Calu3 (cell line): Measurements from ENCODE around the gene AMOT. TPM values are rescaled to one million over a fixed set of nuclear protein-coding genes. Genes with fewer than 3 reads are reported as not detected.
"Not testable (repeated sequence)": the region's sequence is repeated elsewhere in the genome, so short reads cannot be mapped to it uniquely, and the experiment has no call there.

Experiments
- BruUV-seq: library from RNA; stranded (reverse); fragments of 400-500 nt; replicated peaks from 2 replicates; lab custom pipeline; 2021; lab: Mats Ljungman, UMichigan
- CTCF ChIA-PET: fragments of 300-600 bp; sonication (Branson Sonifier 250); formaldehyde crosslinking; loops from one replicate; lab custom pipeline; 2022; ENCODE audit warnings: antibody characterized with exemption; lab: Charles Lee
- DNase-seq: peaks from one replicate; pipeline ENCODE4 v3.0.0; 2022
- H3K27ac Mint-ChIP-seq: one replicate; pipeline ENCODE4 v1.8.0; 2022; ENCODE audit warnings: mixed read lengths; ENCODE audit not compliant: unreplicated experiment
- H3K27me3 Mint-ChIP-seq: one replicate; pipeline ENCODE4 v1.8.0; 2022; ENCODE audit warnings: mixed read lengths; ENCODE audit not compliant: unreplicated experiment
- H3K36me3 Mint-ChIP-seq: one replicate; pipeline ENCODE4 v1.8.0; 2022; ENCODE audit warnings: mild to moderate bottlenecking, moderate library complexity, mixed read lengths; ENCODE audit not compliant: insufficient read depth, unreplicated experiment
- H3K4me1 Mint-ChIP-seq: one replicate; pipeline ENCODE4 v1.8.0; 2022; ENCODE audit warnings: mild to moderate bottlenecking, low read depth, mixed read lengths; ENCODE audit not compliant: unreplicated experiment
- H3K4me3 Mint-ChIP-seq: one replicate; pipeline ENCODE4 v1.8.0; 2022; ENCODE audit warnings: mild to moderate bottlenecking, low read depth, moderate library complexity, mixed read lengths; ENCODE audit not compliant: unreplicated experiment
- H3K9me3 Mint-ChIP-seq: one replicate; pipeline ENCODE4 v1.8.0; 2022; ENCODE audit warnings: low read depth, mixed read lengths; ENCODE audit not compliant: unreplicated experiment
- CTCF ChIP-seq: fragments of 200-600 bp; IDR thresholded peaks from one replicate; pipeline ENCODE4 v1.8.0; 2022; ENCODE audit warnings: antibody characterized with exemption; ENCODE audit not compliant: unreplicated experiment
- intact Hi-C: fragments of 100-400 bp; cut with micrococcal nuclease; formaldehyde crosslinking; loops from one replicate; pipeline ENCODE4 v1.10.0; 2022; ENCODE audit not compliant: unreplicated experiment
- total RNA-seq: library from RNA; stranded (reverse); gene quantifications from 2 replicates; pipeline ENCODE4 v1.2.3, GENCODE V29; 2022

Gene AMOT
- total RNA-seq, 1 experiment from 2014 or later = 16.2 TPM

- no peaks in the 10 kb centered on the region for H3K9me3 Mint-ChIP-seq
- CTCF ChIA-PET = no interaction called here
Measured at GRCh38 chrX:112866175-112866574, 25.5 kb upstream of the AMOT start.

GRCh38 chrX:112865464-112866025 lies 24.9 kb upstream of the AMOT start:
- Mint-ChIP-seq H3K4me3 (no peak overlapping the region), H3K27me3 (no peaks in the 10 kb centered on the region), H3K27ac (no peak overlapping the region), H3K9me3 (no peaks in the 10 kb centered on the region), H3K4me1 (peaks cover 9% of the 10 kb centered on the region), H3K36me3 (no peaks in the 10 kb centered on the region)
- no TSS peak for BruUV-seq
- no peak for TF ChIP-seq CTCF
- CTCF ChIA-PET = no interaction called here
- no peak for DNase-seq
- intact Hi-C loops = loop anchor here (5.0 kb wide), 1 partner anchor 183 kb away; no protein-coding TSS in a partner anchor

More at GRCh38 chrX:112866175-112866574, 25.5 kb upstream of the AMOT start:
- H3K27me3 Mint-ChIP-seq = no peaks in the 10 kb centered on the region
- no peak overlapping the region for H3K4me3 Mint-ChIP-seq
- intact Hi-C loops = loop anchor here (5.0 kb wide), 1 partner anchor 184 kb away; no protein-coding TSS in a partner anchor
- DNase-seq = no peak
- BruUV-seq = no TSS peak
- no peak for TF ChIP-seq CTCF
- H3K27ac Mint-ChIP-seq = no peak overlapping the region
- H3K4me1 Mint-ChIP-seq = peaks cover 9% of the 10 kb centered on the region
- no peaks in the 10 kb centered on the region for H3K36me3 Mint-ChIP-seq

- CTCF ChIA-PET = no interaction called here
- TF ChIP-seq CTCF = no peak
- Mint-ChIP-seq H3K9me3 (no peaks in the 10 kb centered on the region), H3K36me3 (no peaks in the 10 kb centered on the region), H3K4me1 (peaks cover 9% of the 10 kb centered on the region), H3K4me3 (no peak overlapping the region), H3K27me3 (no peaks in the 10 kb centered on the region), H3K27ac (no peak overlapping the region)
- intact Hi-C loops = no loop called here
- no peak for DNase-seq
- BruUV-seq = no TSS peak
Measured at GRCh38 chrX:112863850-112864249, 23.2 kb upstream of the AMOT start.

GRCh38 chrX:112857478-112857878 lies 16.8 kb upstream of the AMOT start:
- Mint-ChIP-seq H3K4me1 (no peaks in the 10 kb centered on the region), H3K4me3 (no peak overlapping the region), H3K9me3 (no peaks in the 10 kb centered on the region), H3K27me3 (no peaks in the 10 kb centered on the region), H3K27ac (no peak overlapping the region), H3K36me3 (no peaks in the 10 kb centered on the region)
- intact Hi-C loops = loop anchor here (5.0 kb wide), 1 partner anchor 95 kb away; no protein-coding TSS in a partner anchor
- no peak for TF ChIP-seq CTCF
- no TSS peak for BruUV-seq
- no peak for DNase-seq
- CTCF ChIA-PET = no interaction called here

- CTCF ChIA-PET, H3K27ac Mint-ChIP-seq, H3K4me3 Mint-ChIP-seq, H3K9me3 Mint-ChIP-seq, BruUV-seq, H3K27me3 Mint-ChIP-seq, H3K36me3 Mint-ChIP-seq, DNase-seq: not testable (repeated sequence)
- peaks cover 11% of the 10 kb centered on the region for H3K4me1 Mint-ChIP-seq
- intact Hi-C loops = loop anchor here (5.0 kb wide), 1 partner anchor 93 kb away; no protein-coding TSS in a partner anchor
Measured at GRCh38 chrX:112854901-112855300, 14.3 kb upstream of the AMOT start.
